Activated CD4-positive, alpha-beta T cell treated with anti-CD3 and anti-CD28 coated beads, Interleukin-10, Interleukin-2, amounts not matched to agents 100 ng/mL and 50 ng/mL, durations not matched to agents 16 hours and 8 hours (primary cell): ENCODE measurements around the gene RANBP17.
"Not testable (repeated sequence)": the region's sequence is repeated elsewhere in the genome, so short reads cannot be mapped to it uniquely, and the experiment has no call there.

ENCODE experiments used
- DNase-seq: peaks from one replicate; pipeline ENCODE4 v3.0.0-alpha.2; 2020

Gene RANBP17

DNA sequence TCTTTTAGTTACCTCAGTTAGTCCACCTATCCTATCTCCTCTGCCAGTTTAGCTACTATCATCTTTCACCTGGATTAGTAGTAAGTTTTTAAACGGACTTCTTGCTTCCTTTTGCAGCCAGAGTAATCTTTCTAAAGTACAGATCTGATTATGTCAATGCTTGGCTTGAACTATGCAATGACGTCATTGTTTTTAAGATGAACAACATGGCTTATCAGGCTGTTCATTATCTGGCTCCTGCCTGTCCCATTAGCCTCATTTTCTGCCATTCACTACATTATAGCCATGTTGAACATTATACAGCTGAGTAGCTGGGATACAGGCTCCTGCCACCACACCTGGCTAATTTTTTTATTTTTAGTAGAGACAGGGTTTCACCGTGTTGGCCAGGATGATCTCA lies 98.7 kb downstream of the RANBP17 start:
- no peak for DNase-seq

DNA sequence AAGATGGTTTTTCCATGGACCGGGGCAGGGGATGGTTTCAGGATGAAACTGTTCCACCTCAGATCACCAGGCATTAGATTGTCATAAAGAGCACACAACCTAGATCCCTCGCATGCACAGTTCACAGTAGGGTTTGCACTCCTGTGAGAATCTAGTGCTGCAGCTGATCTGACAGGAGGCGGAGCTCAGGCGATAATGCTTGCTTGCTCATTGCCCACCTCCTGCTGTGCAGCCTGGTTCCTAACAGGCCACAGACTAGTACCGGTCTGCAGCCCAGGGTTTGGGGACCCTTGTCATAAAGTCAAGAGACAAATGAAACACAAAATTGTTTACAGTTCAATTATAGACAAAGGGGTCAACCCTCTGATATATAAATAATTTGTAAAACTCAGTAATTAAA lies 101.7 kb downstream of the RANBP17 start:
- no peak for DNase-seq

DNA sequence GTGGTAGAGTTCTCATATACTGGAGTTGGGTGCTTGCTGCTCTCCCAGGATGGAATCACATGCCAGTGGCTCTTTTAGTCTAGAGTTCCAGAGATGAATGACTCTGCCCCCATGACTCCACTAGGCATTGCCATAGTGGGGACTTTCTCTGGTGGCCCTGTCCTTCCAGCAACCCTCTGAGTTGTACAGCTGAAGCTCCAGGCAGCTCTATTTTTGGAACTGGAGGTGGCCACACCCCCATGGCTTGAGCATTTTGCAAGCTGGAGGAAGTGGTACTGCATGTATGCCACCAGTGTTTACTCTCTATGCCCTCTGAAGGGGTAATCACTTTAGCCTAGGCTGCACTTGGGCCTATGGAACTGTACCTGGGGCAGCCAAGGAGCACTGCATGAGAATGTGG lies 112.6 kb downstream of the RANBP17 start:
- no peak for DNase-seq

- not testable (repeated sequence) for DNase-seq
Observed at GRCh38 chr5:170980261-170980660, 118.4 kb downstream of the RANBP17 start.

DNA sequence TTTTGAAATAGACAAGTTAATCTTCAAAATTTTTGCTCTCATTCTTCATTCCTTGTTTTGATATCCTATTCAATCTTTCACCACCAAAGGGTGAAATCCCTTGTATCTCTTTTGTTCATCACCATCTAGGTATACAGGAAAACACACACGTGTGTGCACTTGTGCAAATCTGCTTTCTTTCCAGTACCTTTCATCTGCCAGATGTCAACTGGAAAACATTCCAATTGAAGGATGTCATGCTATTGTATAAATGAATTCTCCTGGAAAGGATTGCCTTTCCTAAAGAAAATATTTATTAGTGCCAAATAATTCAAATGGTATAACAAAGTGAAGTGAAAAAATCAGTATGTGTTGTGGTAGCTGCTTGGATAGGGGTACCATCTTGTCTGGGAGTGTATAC lies 123.7 kb downstream of the RANBP17 start:
- DNase-seq = no peak

GRCh38 chr5:170986598-170986997 lies 124.8 kb downstream of the RANBP17 start:
- DNase-seq = no peak

- no peak for DNase-seq
Observed at GRCh38 chr5:170993476-170993875, 131.7 kb downstream of the RANBP17 start.

DNA sequence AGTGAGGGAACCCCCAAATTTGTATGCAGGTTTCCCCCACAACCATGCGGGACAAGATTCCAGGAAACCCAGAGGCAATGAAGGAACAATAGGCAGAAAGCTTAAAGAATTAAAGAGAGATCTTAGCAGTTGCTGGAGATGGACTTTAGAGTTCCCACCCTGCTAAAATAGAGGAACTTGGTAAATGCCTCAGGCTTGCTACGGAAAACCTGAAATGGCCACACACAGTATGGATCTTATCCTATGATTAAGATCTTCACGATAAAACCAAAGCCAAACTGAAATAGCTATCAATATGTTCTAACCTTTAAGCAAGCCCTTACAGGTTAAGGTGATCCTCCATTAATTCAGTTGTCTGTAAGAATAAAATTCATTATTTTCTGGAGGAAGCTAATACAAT lies 148.3 kb downstream of the RANBP17 start:
- DNase-seq = no peak

- DNase-seq = no peak
Observed at GRCh38 chr5:171010816-171011215, 149.0 kb downstream of the RANBP17 start.

- no peak for DNase-seq
Observed at GRCh38 chr5:171023508-171023907, 161.7 kb downstream of the RANBP17 start.

- no peak for DNase-seq
Observed at GRCh38 chr5:171024084-171024483, 162.3 kb downstream of the RANBP17 start.

- DNase-seq = no peak
Observed at GRCh38 chr5:171029401-171029800, 167.6 kb downstream of the RANBP17 start.

DNA sequence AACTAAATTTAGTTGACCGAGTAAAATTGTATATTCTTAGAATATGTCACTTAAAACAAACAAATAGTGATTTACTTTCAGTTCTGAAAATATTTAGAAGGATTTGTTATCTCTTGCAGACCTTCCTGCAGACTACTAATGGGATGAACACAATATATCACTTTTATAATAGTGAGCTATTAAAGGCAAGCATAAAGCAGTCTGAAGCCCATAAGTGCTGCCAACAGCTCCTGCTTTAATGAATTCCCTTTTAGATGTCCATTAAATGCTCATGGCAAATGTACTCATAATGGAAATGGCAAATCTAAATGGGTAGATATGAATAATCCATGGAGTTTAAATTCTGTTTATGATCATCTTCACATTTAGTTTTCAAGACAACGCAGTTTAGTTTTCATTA lies 170.2 kb downstream of the RANBP17 start:
- DNase-seq = no peak

DNA sequence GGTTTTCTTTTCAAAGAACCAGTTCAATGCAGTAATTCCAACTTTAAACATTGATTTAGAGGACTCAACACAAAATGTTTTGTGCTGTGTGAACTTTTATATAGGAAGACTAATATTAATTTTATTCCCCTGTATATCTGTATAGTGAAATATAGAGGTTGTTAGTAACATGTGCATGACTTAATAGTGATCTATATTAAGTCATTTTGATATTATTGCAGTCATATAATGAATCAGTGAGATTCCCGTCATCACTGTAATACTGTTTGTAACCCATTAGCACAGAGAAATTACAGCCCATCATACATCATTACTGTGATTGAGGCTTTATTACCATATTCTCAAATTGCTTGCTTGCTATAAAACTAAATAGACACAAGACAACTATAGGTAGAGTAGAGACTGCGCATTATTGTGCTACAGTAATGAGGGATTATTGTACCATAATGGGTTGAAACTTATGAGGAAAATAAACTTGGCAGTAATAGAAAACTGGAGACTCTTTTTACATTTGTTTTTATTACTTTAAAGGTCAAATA lies 170.7 kb downstream of the RANBP17 start:
- DNase-seq = no peak

- not testable (repeated sequence) for DNase-seq
Observed at GRCh38 chr5:171041893-171042292, 180.1 kb downstream of the RANBP17 start.

GRCh38 chr5:171050916-171051315 lies 189.1 kb downstream of the RANBP17 start:
- no peak for DNase-seq

DNA sequence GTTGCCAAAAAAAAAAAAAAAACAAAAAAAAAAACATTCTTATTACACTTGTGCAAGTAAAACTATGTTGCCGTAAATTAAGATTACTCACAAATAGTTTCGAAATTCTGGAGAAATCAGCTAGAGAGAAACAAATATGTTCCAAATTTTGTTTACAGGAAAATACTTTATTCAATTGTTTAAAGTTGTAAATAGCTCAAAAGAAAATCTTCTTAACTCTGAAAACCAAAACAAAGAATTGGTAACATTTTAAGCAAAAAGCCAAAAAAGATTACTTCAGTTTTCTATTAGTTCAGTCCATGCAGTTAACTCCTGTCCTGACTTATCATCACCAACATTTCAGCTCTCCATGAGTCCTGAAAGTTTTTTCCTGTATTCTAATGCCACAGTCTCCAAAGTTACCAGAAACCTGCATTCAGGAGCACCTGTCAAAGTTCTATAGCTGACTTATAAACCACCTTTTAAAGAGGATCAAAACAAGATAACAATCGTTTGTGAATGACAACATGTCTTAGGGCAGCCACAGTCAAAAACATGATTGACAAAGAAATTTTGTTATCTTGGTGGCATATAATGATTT lies 194.1 kb downstream of the RANBP17 start:
- no peak for DNase-seq

DNA sequence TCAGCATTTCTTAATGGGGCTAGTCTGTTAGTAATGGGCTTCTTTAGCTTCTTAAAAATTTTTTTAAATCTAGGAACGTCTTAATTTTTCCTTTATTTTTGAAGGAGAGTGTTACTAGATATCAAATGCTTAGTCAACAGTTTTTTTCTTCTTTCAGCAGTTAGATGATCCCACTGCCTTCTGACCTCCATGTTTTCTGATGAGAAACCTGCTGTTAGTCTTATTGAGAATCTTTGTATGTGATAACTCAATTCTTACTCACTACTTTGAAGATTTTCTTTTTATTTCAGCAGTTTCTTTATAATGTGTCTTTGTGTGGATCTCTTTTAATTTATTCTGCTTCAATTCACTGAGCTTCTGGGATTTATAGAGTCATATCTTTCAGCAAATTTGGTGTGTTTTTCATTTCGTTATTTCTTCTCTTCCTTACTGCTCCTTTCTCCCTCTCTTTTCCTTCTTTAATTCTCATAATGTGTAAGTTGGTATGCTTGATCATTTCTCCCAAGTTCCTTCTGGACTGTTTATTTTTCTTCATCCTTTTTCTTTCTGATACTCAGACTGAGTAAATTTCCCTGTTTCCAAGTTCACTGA lies 205.8 kb downstream of the RANBP17 start:
- DNase-seq = no peak

DNA sequence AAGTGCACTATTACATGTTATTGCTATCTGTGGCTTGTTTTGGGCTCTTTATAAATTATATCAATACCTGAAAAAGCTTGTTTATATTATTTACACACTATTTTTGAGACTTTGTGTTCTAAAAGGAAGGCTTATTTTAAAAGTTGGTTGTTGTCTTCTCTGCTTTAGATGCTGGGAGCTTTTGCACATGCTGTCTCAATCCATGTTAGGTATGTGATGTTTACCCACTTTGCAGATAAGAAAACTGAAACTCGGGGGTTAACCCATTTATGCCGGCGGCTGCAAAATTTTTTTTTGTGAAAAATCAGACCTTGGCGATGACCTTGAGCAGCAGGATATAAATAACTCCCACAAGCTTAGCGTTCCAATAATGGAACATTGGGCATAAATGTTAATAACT lies 212.9 kb downstream of the RANBP17 start:
- no peak for DNase-seq

DNA sequence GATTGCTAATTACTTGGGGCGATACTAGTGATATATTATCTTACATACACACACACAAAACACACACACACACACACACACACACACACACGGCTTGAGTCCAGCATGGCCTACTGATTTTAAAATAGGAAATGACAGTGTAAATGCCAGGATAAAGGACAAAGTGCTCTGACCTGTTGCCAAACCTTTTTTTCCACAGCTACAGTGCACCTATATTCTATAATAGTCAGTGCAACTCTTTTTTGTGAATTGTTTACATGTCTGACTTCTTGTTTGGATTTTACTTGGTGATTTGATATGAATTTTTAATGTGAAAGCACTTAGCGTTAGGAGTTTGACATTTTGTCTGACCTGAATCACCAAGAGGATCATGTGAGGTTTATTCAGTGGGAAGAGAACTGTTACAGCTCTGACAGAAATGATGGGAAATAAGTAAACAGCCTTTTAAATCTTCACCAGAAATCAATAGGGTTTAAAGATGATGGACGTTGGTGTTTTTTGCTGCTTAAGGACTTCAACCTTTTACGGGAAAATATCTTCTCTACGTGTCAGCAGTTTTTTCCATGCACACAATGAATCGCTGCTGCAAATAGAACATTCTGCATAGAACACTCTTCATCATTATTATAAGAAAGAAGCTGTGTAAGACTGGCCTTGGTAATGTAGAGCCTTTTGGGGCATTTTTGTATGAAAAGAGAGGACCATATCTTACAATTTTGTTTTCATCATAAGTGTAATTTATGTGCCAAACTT lies 218.5 kb downstream of the RANBP17 start:
- DNase-seq = no peak

- DNase-seq = no peak
Observed at GRCh38 chr5:171081319-171081718, 219.5 kb downstream of the RANBP17 start.

GRCh38 chr5:171092194-171092593 lies 230.4 kb downstream of the RANBP17 start:
- no peak for DNase-seq

- no peak for DNase-seq
Observed at GRCh38 chr5:171093598-171093997, 231.8 kb downstream of the RANBP17 start.

GRCh38 chr5:171094356-171094755 lies 232.5 kb downstream of the RANBP17 start:
- no peak for DNase-seq
